T-helper 22 cell (primary cell): ENCODE results near the gene PLCB1.

ENCODE experiments used
- DNase-seq: peaks from one replicate; pipeline ENCODE4 v3.0.0-alpha.2; 2020; ENCODE audit warnings: low read depth

The PLCB1 gene

DNA sequence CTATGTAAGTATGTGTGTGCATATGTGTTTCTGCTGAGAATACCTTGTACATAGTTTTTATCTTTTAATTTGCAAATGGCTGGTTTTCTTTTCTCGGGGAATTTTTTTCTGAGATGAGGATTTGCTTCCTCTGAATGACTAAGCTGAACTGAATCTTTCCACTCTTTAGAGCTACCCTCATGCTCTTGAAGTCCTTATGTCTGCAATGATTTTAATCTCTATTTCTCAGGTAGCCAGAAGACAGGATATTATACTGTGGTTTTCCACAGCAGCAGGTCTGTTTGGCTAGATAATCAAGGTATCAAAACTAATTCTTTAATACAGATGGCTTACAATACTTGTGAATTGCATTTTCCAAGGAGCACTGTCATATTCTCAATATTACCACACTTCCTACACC, 114.7 kb downstream of the PLCB1 start:
- DNase-seq = no peak

DNA sequence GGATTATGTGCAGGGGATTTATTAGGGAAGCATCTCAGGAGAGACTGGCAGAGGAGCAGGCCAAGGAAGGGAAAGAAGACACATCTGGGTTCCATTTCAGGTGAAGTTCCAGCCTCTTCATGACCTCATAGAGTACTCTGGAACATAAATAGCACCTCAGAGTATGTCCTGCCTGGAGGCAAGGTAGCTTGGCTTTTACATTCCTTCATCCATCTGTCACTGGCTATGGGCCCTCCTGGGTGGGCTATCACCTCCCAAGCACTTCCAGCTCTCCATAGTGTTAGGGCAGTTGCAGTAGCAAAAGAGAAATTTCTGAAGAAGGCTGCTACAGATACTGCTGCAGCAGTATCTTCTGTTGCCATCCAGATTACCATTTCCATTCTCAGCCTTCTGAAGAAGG, 116.0 kb downstream of the PLCB1 start:
- DNase-seq = no peak

DNA sequence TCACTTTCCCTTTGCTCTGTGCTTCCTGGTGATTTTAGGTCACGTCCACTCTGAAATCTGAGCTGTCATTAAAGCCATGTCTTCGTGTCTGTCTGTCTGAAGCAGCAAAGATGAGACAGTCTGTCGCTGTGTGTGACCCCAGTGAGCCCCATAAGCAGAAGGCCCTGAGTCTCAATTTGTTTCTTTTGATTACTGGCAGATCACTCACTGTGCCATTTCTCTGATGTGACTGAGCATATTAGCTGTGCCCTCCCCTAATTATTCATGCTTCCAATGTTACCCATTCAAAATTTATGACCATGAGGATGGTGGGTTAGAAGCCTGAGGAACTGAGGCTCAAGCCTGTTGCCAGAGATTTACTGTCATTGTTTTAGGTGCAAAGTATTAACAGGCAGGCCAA, 117.6 kb downstream of the PLCB1 start:
- no peak for DNase-seq

DNA sequence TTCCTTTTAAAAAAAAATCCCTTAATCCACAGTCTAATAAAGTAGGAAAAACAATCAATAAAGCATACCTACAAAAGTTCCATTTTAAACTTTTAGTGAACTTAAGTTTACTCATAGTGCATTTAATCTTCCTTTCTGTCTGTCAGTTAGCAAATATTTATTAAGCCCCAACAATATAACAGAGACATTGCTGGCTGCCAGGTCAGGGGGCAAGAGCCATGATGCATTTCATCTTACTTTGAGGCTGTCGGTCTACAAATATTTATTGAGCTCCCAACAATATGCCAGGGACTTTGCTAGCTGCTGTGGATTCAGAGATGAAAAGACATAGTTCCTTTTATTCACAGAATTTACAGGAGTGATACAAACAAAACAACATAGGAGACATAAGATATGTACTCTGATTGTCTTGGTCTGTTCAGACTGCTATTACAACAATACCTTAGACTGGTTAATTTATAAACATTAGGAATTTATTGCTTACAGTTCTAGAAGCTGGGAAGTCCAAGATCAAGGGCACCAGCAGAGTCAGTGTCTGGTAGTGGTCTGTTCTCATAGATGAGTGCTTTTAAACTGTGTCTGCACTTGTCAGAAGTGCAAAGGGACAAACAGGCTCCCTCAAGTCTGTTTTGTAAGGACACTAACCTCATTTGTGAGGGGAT, 118.6 kb downstream of the PLCB1 start:
- no peak for DNase-seq

DNA sequence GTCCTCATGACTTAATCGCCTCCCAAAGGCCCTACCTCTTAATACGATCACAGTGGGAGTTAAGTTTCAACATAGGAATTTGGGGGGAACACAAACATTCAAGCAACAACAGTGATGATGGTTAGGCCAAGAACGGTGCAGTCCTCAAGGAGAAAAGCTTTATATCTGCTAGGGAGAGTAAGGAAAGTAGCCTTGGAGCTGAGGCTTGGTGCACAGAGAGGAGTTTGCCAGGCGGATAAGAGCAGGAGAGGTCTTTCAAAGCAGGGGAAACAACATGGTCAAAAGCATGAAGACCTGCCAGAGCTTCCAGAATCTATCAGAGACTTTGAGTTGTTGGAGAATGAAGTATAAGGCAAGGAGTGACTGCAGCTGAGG, 119.1 kb downstream of the PLCB1 start:
- DNase-seq = no peak

DNA sequence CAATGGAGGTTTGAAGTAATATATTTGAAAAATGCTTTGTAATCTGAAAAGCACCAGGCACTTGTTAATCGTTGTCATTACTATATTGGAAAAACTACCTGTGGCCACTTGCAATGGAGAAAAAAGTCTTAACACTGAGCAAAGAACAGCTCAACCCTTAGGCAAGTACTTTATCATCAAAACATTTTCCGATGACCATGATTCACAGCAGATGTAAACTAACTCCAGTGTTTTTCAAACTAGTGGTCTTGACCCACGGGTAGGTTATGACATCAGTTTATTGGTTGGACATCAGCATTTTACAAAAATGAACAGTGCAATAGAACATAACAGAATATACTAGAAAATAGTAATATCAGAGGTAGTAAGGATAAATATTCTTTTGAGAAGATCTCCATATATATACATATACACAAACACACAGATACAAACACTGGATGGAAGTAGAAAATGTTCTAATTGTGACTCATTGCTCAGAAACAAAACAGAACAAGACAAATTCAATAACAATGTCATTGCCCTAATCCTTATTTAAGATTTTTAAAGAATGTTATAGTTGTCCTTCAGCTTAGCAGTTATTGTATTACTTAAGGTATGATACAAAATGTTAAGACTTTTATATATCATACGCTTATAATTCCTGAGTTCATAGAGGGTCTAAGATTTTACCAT, 123.0 kb downstream of the PLCB1 start:
- DNase-seq = no peak

DNA sequence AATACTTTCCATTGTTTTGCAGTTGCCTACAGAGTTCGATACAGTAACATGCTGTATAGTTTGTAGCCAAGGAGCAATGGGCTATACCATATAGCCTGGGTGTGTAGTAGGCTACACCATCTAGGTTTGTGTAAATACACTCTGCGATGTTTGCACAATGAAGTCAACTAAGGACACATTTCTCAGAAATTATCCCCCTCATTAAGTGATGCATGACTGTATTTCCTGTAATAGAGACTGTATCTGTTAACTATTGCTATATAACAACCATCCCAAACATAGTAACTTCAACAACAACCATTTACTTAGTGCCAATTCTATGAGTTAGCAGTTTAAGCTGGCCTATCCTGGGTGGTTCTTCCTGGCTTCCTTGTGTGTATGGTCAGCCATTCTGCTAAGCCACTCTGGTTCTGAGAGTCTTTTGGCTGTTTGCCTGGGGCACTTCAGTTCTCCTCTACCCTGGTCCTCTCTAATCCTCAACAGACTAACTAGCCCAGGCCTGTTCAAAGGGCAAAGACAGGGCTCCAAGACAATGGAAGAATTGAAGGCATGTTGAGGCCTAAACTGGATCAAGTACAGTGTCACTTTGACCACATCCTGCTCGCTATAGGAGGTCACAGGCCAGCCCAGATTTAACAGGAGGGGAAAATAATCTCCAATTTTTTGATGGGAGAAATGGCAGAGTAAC, 124.0 kb downstream of the PLCB1 start:
- DNase-seq = no peak

DNA sequence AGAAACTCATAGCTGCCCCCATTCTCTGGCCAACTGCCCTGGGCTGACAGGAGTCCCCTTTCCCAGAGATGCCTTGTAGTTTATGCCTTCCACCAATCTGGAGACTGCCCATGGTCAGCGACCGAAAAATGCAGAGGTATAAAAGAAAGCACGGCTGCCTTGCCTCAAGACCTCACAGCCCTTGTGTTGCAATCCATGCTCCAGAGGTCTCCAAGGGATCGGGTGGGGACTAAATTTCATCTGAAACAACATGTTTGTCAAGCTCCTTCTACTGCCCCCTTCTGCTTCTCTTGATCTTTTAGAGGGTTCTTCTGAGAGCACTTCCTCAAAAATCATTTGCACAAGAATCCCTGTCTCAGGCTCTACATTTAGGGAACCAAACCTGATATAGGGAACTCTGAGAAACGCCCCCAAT, 128.8 kb downstream of the PLCB1 start:
- DNase-seq = no peak

DNA sequence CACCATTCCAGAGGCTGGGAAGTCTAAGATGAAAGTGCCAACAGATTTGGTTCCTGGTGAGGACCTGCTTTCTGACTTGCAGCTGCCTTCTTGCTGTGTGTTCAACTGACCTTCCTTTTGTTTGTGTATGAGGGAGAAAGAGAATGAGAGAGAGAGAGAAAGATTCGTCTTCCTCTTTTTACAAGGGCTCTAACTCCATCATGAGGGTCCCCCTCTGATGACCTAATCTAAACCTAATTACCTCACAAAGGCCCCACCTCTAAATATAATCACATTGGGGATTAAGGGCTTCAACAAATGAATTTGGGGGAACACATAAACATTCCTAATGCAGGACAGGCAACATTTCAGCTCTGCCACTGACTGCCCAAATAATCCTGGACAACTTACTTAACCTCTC, 130.7 kb downstream of the PLCB1 start:
- DNase-seq = no peak

DNA sequence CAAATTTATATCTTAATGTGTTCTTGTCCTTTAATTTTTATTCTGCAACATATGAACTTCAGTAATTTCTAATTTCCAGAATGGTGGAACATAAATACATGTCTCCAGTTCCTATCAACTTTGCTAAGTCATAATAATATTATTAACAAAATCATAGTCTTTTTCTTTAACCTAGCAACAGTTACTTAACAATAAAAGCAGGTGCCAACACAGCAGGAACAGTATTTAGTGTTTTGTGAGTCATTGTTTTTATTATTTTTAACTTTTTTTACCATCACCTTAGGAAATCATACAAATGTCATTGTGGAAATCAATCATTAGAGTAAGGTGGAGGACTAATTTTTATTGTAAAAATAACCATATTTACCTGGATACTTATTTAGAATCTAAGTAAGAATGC, 133.5 kb downstream of the PLCB1 start:
- no peak for DNase-seq

DNA sequence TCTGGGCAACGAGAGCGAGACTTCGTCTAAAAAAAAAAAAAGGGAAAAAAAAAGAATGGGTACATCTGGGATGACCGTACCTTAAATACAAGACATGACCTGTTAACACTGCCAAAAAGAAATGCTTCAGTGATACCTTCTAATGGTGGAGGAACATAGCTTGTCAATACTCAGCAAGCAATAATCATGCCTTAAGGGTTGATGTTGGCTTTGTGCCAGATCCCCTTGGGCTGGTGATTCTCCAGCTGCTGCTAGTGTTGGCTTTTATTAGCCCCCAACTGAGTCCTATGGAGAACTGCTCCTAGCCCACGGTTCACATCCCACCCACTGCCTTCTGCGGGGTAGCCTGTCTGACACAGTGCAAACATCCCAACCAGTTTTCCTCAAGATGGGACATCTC, 134.9 kb downstream of the PLCB1 start:
- DNase-seq = no peak

DNA sequence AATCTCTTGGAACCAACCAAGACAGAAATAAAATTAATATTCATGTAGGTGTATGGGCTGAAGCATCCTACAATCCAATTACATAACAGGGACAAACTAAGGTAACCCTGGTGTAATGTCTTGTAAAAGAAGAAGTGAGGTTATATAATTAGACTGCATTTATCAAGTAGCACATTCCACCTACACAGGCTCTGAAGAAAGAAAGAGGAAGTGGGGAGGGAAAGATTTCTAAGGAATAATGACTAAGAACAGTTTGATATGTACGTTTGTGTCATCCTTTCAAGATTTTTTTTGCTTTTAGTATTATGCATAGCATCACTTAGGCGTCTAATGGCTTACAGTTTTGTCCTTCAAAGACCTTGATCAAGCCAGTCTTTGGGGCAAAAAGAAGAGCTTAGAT, 139.7 kb downstream of the PLCB1 start:
- DNase-seq = no peak

DNA sequence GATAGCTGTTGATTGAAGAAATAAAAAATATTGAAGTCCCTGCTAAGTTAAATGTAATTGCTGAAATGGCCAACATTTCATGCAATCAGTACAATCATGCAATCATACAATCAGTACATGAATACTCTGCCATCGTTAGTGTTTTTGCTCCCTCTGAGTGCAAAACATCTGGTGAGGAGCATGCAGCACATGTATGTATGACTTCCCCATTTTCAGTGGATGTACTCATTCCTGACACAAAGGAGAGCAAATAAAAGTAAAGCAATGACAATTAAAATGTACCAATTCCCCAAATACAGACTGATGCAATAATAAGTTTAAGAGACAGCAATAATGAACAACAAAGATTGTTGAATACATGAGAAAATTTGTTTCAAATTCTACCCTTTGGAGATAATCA, 140.7 kb downstream of the PLCB1 start:
- DNase-seq = no peak

DNA sequence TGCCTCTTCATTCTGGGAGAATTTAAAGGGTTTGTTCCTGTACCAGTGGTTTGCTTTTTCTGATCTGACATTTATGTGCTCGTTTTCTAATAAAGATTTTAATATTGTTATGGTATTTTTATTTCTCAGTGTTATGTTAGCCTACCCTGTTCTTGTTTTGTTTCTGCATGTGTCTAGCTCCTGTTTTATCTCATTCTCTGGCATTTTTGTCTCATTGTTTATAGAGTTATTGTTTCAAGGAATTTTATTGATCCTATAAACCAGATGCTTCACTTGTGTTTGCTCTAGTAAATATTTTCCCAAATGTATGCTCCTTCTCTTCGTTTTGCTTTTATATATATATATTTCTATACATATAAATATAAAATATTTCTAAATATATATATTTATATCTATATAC, 152.8 kb downstream of the PLCB1 start:
- no peak for DNase-seq

DNA sequence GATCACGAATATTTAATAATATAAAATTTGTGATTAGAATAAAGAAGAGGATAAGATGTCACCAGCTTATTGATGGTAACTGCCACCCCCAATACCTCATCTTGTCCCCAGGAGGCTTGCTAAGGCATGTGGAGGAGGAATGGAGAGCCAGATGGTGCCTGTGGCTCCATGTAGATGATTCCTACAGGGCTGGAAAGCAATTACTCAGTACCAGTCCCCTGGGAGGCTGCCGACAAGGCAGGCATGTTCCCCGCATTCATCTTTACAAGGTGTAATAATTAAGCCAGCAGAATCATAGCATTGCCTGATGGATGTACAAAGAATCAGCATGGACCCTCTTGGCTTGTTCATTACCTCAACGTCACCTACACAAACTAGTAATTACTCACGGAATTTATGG, 155.3 kb downstream of the PLCB1 start:
- no peak for DNase-seq

DNA sequence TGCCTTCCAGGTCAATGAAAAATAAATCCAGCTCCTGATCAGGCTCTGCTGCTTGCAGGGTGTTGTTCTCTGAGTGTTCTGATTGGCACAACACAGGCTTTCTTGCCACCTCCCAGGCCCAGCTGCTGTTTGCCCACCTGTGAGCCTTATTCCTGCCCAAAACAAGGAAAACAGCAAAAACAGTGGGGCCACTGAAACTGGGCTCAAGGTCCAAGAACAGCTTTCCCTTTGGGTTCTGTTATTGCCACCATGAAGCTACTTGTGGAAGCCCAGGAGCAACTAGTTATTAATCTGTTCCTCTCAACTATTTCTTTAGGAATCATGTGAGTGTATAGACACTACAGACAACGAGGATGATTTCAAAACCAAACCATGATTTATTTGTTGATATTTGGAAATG, 159.1 kb downstream of the PLCB1 start:
- DNase-seq = no peak

DNA sequence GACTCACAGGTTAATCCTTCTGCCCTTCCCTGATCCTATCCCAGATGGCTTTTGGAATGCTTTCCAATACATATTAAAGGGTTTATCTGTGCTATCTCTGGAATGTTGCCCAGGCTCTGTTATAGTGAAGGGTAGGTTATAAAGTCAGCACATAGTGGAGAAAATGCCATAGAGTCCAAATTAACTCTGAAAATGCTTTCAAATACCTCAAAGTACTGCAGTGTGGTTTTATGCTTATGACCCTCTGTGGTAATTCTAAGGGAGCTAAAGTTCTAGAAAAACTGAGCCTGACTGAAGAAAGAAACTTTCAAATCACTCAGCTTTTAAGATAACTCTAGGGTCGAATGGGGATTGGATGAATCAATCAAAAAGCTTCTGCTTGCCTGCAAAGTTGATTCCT, 159.8 kb downstream of the PLCB1 start:
- DNase-seq = no peak

DNA sequence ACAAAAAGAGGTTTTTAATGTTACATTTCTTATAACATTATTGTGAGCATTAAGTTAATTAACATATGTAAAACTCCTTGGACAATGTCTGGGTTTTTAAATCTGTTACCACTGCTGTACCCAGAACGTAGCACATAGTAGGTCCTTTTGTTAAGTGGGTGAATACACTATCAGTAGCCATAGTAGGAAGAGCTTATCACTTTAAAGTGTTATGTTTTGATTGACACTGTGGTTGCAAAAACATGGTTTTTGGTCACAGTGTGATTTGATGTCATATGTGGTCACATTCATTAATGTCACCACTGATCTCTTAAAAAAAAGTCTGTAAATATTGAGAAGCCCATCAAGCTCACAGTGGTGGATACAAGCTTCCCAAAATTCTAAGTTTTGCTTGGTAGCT, 160.7 kb downstream of the PLCB1 start:
- DNase-seq = no peak

DNA sequence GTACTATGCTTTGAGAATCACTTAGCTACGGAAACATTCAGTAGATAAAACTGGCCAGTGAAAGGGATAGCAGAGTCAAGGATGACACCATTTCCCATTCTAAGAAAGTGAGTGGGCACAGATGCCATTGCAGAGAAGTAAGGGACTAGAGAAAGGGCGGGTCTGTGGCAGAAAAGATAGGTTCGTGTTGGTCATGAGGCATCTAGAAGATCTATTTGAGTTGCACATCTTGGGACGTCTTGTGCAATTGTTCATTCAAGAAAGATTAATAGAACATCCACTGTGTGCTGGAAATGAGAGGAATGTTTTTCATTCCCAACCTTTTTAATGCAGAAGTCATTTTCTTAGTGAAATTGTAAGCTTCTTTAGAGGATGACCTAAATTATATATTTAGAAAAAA, 161.7 kb downstream of the PLCB1 start:
- DNase-seq = no peak

DNA sequence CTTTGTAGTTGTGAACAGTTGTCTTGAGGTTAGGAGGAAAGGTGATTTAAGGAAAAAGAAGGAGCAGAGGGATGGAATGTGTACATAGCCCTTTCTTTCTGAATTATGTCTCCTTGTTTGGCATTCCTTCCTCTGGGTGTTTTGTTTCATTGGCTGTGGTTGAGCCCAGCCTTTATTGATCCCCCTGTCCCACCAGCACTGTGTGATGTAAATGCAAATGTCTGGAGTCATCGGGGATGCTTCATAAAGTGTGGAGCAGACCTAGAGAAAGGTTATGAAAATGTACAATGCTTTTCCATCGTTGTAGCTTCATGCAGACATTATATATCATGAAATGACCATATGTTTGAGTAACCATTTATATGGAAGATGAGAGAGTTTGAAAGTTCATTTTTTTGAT, 164.5 kb downstream of the PLCB1 start:
- no peak for DNase-seq

DNA sequence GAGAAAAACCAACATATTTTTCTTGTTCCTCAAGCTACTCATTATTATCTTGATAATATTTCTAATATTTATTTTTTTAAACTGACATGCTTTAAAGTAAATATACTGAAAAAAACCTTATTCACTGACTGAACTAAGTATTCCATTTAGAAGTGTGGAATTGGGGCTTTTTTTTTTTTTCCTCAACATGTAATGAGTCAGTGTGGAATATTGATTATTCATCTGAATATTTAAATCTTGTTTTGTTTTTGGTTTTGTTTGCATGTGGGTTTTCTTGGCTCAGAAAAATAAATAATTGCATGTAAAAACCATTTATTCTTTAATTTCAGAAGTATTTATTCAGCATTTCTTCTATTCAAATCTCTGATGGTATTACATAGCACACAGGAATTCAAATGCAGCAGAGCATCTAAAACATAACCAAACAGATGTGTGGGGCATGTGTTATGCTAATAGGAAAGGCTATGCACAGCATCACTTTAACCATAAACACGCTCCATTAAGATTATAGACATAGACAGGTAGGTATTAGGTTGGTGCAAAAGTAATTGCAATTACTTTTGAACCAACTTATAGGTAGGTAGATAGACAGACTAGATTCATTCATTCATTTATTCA, 166.5 kb downstream of the PLCB1 start:
- no peak for DNase-seq

DNA sequence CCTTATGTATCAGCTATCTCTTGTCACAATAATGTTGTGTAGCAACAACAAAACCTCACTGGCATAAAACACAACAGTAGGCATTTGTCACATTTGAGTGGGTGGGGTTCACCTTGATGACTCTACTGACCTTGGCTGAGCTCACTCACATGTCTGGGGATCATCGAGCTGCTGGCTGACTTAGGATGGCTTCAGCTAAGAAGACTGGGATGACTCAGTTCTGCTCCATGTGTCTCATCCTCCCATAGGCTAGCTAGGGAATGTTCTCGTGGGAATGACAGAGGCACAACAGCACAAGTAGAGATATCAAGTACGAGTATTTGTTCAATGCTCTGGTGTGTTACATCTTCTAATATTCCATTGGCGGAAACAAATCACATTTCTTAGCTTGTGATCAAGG, 167.9 kb downstream of the PLCB1 start:
- DNase-seq = no peak

DNA sequence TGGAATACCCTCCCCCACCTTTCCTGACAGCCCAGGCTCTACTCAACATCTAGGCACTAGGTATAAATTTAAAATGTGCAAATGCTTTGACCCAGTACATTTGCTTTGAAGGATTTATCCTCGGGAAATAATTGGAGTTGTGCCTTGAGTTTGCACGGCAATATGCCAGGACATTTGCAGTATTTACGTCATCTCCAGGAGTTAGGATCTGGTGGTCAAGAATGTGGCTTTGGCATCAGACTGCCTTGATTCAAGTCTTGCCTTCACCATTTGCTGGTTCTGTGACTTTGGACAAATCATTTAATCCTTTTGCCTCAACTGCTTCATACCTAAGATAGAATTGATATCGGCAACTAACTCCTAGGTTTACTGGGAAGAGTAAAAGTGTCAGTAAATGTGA, 169.6 kb downstream of the PLCB1 start:
- DNase-seq = no peak
